PC-9 (cell line): ENCODE data around the gene CKS1B. TPM values are rescaled to one million over a fixed set of nuclear protein-coding genes. Genes with fewer than 3 reads are reported as not detected.
A peak's percentile ranks its signal among the peaks of the same experiment; 100 is the strongest.

ENCODE experiments used
- BruUV-seq: library from RNA; stranded (reverse); fragments of 400-500 nt; replicated peaks from 2 replicates; lab custom pipeline; 2021; lab: Mats Ljungman, UMichigan
- CTCF ChIA-PET: fragments of 300-600 bp; sonication (Branson Sonifier 250); formaldehyde crosslinking; loops from one replicate; lab custom pipeline; 2022; ENCODE audit warnings: antibody characterized with exemption; lab: Charles Lee
- POLR2A ChIA-PET: fragments of 300-600 bp; sonication (Branson Sonifier 250); formaldehyde crosslinking; loops from one replicate; lab custom pipeline; 2022; ENCODE audit warnings: antibody characterized with exemption; ENCODE audit not compliant: unreplicated experiment; lab: Charles Lee
- DNase-seq, 2 experiments: peaks; one replicate each; pipeline versions ENCODE4 v3.0.0 to v3.0.0-alpha.2; 2015 to 2022; ENCODE audit warnings: mixed read lengths in 1 of 2
- H2AFZ ChIP-seq: fragments of 200-600 bp; sonication (generic); 2 replicates; pipeline ENCODE4 v1.8.1; 2017; ENCODE audit warnings: antibody characterized with exemption
- H3F3A ChIP-seq: fragments of 200-600 bp; sonication (generic); 2 replicates; pipeline ENCODE4 v1.8.1; 2017; ENCODE audit warnings: antibody characterized with exemption, mild to moderate bottlenecking, low read depth; ENCODE audit not compliant: insufficient read depth
- H3K27ac ChIP-seq: fragments of 200-600 bp; sonication (generic); 2 replicates; pipeline ENCODE4 v1.6.1; 2016; ENCODE audit warnings: mixed run types
- H3K27me3 ChIP-seq: fragments of 200-600 bp; sonication (generic); 2 replicates; pipeline ENCODE4 v1.6.1; 2016; ENCODE audit warnings: low read depth, mixed run types; ENCODE audit not compliant: insufficient read depth
- H3K36me3 ChIP-seq: fragments of 200-600 bp; sonication (generic); 2 replicates; pipeline ENCODE4 v1.6.1; 2016; ENCODE audit warnings: low read depth, mixed run types
- H3K4me1 ChIP-seq: fragments of 200-600 bp; sonication (generic); replicated peaks from 2 replicates; pipeline ENCODE4 v1.6.1; 2016; ENCODE audit warnings: mixed run types; ENCODE audit not compliant: insufficient read depth
- H3K4me2 ChIP-seq: fragments of 200-600 bp; sonication (generic); 2 replicates; pipeline ENCODE4 v1.6.1; 2017; ENCODE audit warnings: mixed run types
- H3K4me3 ChIP-seq: fragments of 200-600 bp; sonication (generic); 2 replicates; pipeline ENCODE4 v1.6.1; 2016; ENCODE audit warnings: mixed run types
- H3K79me2 ChIP-seq: fragments of 200-600 bp; sonication (generic); 2 replicates; pipeline ENCODE4 v1.6.1; 2017; ENCODE audit warnings: low read depth, mixed run types
- H3K9me2 ChIP-seq: fragments of 200-600 bp; sonication (generic); 2 replicates; pipeline ENCODE4 v1.8.1; 2017; ENCODE audit warnings: mild to moderate bottlenecking; ENCODE audit not compliant: insufficient read depth
- H3K9me3 ChIP-seq: fragments of 200-600 bp; sonication (generic); 2 replicates; pipeline ENCODE4 v1.8.1; 2016; ENCODE audit warnings: low read depth; ENCODE audit not compliant: insufficient read depth
- H4K20me1 ChIP-seq: fragments of 200-600 bp; sonication (generic); 2 replicates; pipeline ENCODE4 v1.8.1; 2017; ENCODE audit not compliant: insufficient read depth
- CTCF ChIP-seq: fragments of 200-600 bp; sonication (generic); conservative IDR thresholded peaks from 2 replicates; pipeline ENCODE4 v1.6.1; 2017; ENCODE audit warnings: mixed run types, antibody characterized with exemption, mild to moderate bottlenecking, moderate library complexity
- EZH2 ChIP-seq: fragments of 200-600 bp; sonication (generic); IDR thresholded peaks from 2 replicates; pipeline ENCODE4 v1.8.0; 2017; ENCODE audit warnings: antibody characterized with exemption, low read depth
- intact Hi-C: fragments of 100-400 bp; cut with micrococcal nuclease; formaldehyde crosslinking; loops from one replicate; pipeline ENCODE4 v1.10.0; 2022; ENCODE audit not compliant: unreplicated experiment
- total RNA-seq: library from RNA; stranded (reverse); gene quantifications from 2 replicates; pipeline ENCODE4 v1.2.3, GENCODE V29; 2021

Gene CKS1B
- total RNA-seq, 1 experiment from 2014 or later, result 236 TPM

GRCh38 chr1:155002464-155003226 is 28.2 kb downstream of the CKS1B start, which contains the start of gene ZBTB7B:
TSS of gene ZBTB7B (plus strand) at chr1:155002802. CDS start at chr1:155014661, 11,859 bp downstream.
- H3K27me3 ChIP-seq, result no peaks in the 10 kb centered on the region
- TF ChIP-seq CTCF (no peak), EZH2 (no peak)
- H3K36me3 ChIP-seq, result no peaks in the 10 kb centered on the region
- H3F3A ChIP-seq, result peaks cover 16% of the 10 kb centered on the region
- peak within 1 kb of the TSS; percentile 91 for H3K4me2 ChIP-seq
- peak within 1 kb of the TSS; percentile 77 for H2AFZ ChIP-seq
- H4K20me1 ChIP-seq, result no peaks in the 10 kb centered on the region; the same call in 1 of the 2 replicates
- H3K27ac ChIP-seq, result peak within 1 kb of the TSS; percentile 72
- intact Hi-C loops, result loop anchor here (1.0 to 5.0 kb wide), 3 partner anchors 15 to 82 kb away; partner anchors contain the start of gene PYGO2
- peak within 1 kb of the TSS; percentile 100 for H3K4me3 ChIP-seq
- ChIA-PET POLR2A (interaction anchor here (0.5 to 0.9 kb wide), 7 partner anchors 8 to 80 kb away, joined by 3 to 22 read pairs (median 7); partner anchors contain the start of genes FLAD1 and SHC1), CTCF (interaction anchor here (0.7 to 1.2 kb wide), 3 partner anchors 14 to 49 kb away, joined by 3 to 7 read pairs (median 4); partner anchors contain the start of gene ADAM15)
- TSS peak; percentile 53 for BruUV-seq
- H3K4me1 ChIP-seq, result peaks cover 20% of the 10 kb centered on the region
- H3K79me2 ChIP-seq, result peaks cover 58% of the 10 kb centered on the region
- H3K9me2 ChIP-seq, result no peaks in the 10 kb centered on the region
- peak in 1 of 2 experiments; percentile 64 for DNase-seq
- H3K9me3 ChIP-seq, result no peaks in the 10 kb centered on the region

- TF ChIP-seq CTCF (no peak), EZH2 (no peak)
- DNase-seq, result no peak
- Histone ChIP-seq H3K4me3 (peak overlapping the region; percentile 100), H3K36me3 (no peaks in the 10 kb centered on the region), H3K4me2 (peak overlapping the region; percentile 91), H3K79me2 (peaks cover 64% of the 10 kb centered on the region), H3K9me2 (no peaks in the 10 kb centered on the region), H2AFZ (peak overlapping the region; percentile 77; the same call in 1 of the 2 replicates), H3K27ac (peak overlapping the region; percentile 60), H3K9me3 (no peaks in the 10 kb centered on the region), H4K20me1 (peaks cover 4% of the 10 kb centered on the region; the same call in 1 of the 2 replicates), H3F3A (peaks cover 16% of the 10 kb centered on the region), H3K27me3 (no peaks in the 10 kb centered on the region), H3K4me1 (peaks cover 20% of the 10 kb centered on the region)
- POLR2A ChIA-PET, result interaction anchor here (0.6 kb wide), 1 partner anchor 13 kb away, joined by 4 read pairs; no protein-coding TSS in a partner anchor
- CTCF ChIA-PET, result interaction anchor here (0.6 to 0.7 kb wide), 2 partner anchors 14 to 49 kb away, joined by 7 to 10 read pairs; no protein-coding TSS in a partner anchor
- no TSS peak for BruUV-seq
- intact Hi-C loops, result loop anchor here (5.0 kb wide), 1 partner anchor 41 kb away; the partner anchor contains the start of gene PYGO2
These were observed 28.8 kb downstream of the CKS1B start for GRCh38 chr1:155003227-155003765.
